ENCODE results near the gene PEPD. TPM values are rescaled to one million over a fixed set of nuclear protein-coding genes. Genes with fewer than 3 reads are reported as not detected.

PEPD gene
- total RNA-seq, 1 donor from 2014 or later = 30.0 TPM

- H3K9me3 ChIP-seq (replicated peaks) = no peaks in the 10 kb centered on the region
- no peak overlapping the region for H3K27ac ChIP-seq (replicated peaks)
- H3K4me1 ChIP-seq = peaks cover 23% of the 10 kb centered on the region
- H3K4me3 ChIP-seq = no peak overlapping the region
- H3K36me3 ChIP-seq = peaks cover 10% of the 10 kb centered on the region
- intact Hi-C loops (cut with micrococcal nuclease) = loop anchor here (5.0 kb wide), 1 partner anchor 171 kb away; no protein-coding TSS in a partner anchor
- TF ChIP-seq CTCF (IDR thresholded peaks at IDR 0.05; ENCODE audit: borderline replicate concordance) = no peak
- DNase-seq = peak; percentile 8
- no peaks in the 10 kb centered on the region for H3K27me3 ChIP-seq (ENCODE audit: low read depth)
These were observed 112.8 kb downstream of the PEPD start for GRCh38 chr19:33408538-33409434.

- DNase-seq = peak; percentile 7
- H3K27me3 ChIP-seq (ENCODE audit: low read depth) = no peaks in the 10 kb centered on the region
- H3K4me1 ChIP-seq = peaks cover 26% of the 10 kb centered on the region
- peaks cover 10% of the 10 kb centered on the region for H3K36me3 ChIP-seq
- H3K4me3 ChIP-seq = no peak overlapping the region
- no peaks in the 10 kb centered on the region for H3K9me3 ChIP-seq (replicated peaks)
- no peak overlapping the region for H3K27ac ChIP-seq (replicated peaks)
- intact Hi-C loops (cut with micrococcal nuclease) = loop anchor here (5.0 kb wide), 1 partner anchor 171 kb away; no protein-coding TSS in a partner anchor
- TF ChIP-seq CTCF (IDR thresholded peaks at IDR 0.05; ENCODE audit: borderline replicate concordance) = no peak
These were observed 113.5 kb downstream of the PEPD start for GRCh38 chr19:33408116-33408515.

GRCh38 chr19:33407716-33408115 is 113.9 kb downstream of the PEPD start:
- intact Hi-C loops (cut with micrococcal nuclease) = loop anchor here (5.0 kb wide), 1 partner anchor 170 kb away; no protein-coding TSS in a partner anchor

GRCh38 chr19:33407140-33407551 is 114.4 kb downstream of the PEPD start:
- H3K27ac ChIP-seq (replicated peaks) = no peak overlapping the region
- no peak for TF ChIP-seq CTCF (IDR thresholded peaks at IDR 0.05; ENCODE audit: borderline replicate concordance)
- H3K27me3 ChIP-seq (ENCODE audit: low read depth) = no peaks in the 10 kb centered on the region
- H3K4me3 ChIP-seq = no peak overlapping the region
- H3K9me3 ChIP-seq (replicated peaks) = no peaks in the 10 kb centered on the region
- peaks cover 26% of the 10 kb centered on the region for H3K4me1 ChIP-seq
- H3K36me3 ChIP-seq = peaks cover 10% of the 10 kb centered on the region
- DNase-seq = no peak
- intact Hi-C loops (cut with micrococcal nuclease) = loop anchor here (5.0 kb wide), 1 partner anchor 170 kb away; no protein-coding TSS in a partner anchor

More at GRCh38 chr19:33407716-33408115, 113.9 kb downstream of the PEPD start:
- no peaks in the 10 kb centered on the region for H3K9me3 ChIP-seq (replicated peaks)
- TF ChIP-seq CTCF (IDR thresholded peaks at IDR 0.05; ENCODE audit: borderline replicate concordance) = no peak
- no peak overlapping the region for H3K4me3 ChIP-seq
- H3K4me1 ChIP-seq = peaks cover 26% of the 10 kb centered on the region
- H3K36me3 ChIP-seq = peaks cover 10% of the 10 kb centered on the region
- no peaks in the 10 kb centered on the region for H3K27me3 ChIP-seq (ENCODE audit: low read depth)
- H3K27ac ChIP-seq (replicated peaks) = no peak overlapping the region
- peak; percentile 11 for DNase-seq

- intact Hi-C loops (cut with micrococcal nuclease) = loop anchor here (5.0 kb wide), 1 partner anchor 169 kb away; no protein-coding TSS in a partner anchor
- peak; percentile 69 for DNase-seq
- H3K4me3 ChIP-seq = no peak overlapping the region
- H3K36me3 ChIP-seq = peaks cover 10% of the 10 kb centered on the region
- no peaks in the 10 kb centered on the region for H3K27me3 ChIP-seq (ENCODE audit: low read depth)
- H3K27ac ChIP-seq (replicated peaks) = no peak overlapping the region
- H3K4me1 ChIP-seq = peaks cover 26% of the 10 kb centered on the region
- TF ChIP-seq CTCF (IDR thresholded peaks at IDR 0.05; ENCODE audit: borderline replicate concordance) = peak; percentile 96
- no peaks in the 10 kb centered on the region for H3K9me3 ChIP-seq (replicated peaks)
These were observed 115.0 kb downstream of the PEPD start for GRCh38 chr19:33406521-33407139.

Measured in left ventricle myocardium inferior (tissue), 1 donor.